Left ventricle myocardium inferior (tissue), 1 donor: Measurements from ENCODE around the gene PSMB3. TPM values are rescaled to one million over a fixed set of nuclear protein-coding genes. Genes with fewer than 3 reads are reported as not detected.
A peak's percentile ranks its signal among the peaks of the same experiment; 100 is the strongest.

Experiments
- DNase-seq: peaks from one replicate; pipeline ENCODE4 v3.0.0-alpha.2; 2020
- H3K27ac ChIP-seq: fragments of 200-600 bp; replicated peaks from 2 replicates; pipeline ENCODE4 v1.8.0; 2021
- H3K27me3 ChIP-seq: fragments of 200-600 bp; 2 replicates; pipeline ENCODE4 v1.8.0; 2021; ENCODE audit warnings: low read depth
- H3K36me3 ChIP-seq: fragments of 200-600 bp; 2 replicates; pipeline ENCODE4 v1.8.0; 2021
- H3K4me1 ChIP-seq: fragments of 200-600 bp; 2 replicates; pipeline ENCODE4 v1.8.0; 2021
- H3K4me3 ChIP-seq: fragments of 200-600 bp; 2 replicates; pipeline ENCODE4 v1.8.0; 2021; ENCODE audit warnings: mild to moderate bottlenecking, moderate library complexity
- H3K9me3 ChIP-seq: fragments of 200-600 bp; replicated peaks from 2 replicates; pipeline ENCODE4 v1.8.0; 2021
- intact Hi-C: fragments of 100-400 bp; cut with micrococcal nuclease; formaldehyde crosslinking; loops from one replicate; pipeline ENCODE4 v1.11.0; 2022
- total RNA-seq: library from RNA; stranded (reverse); fragmentation: NEBNext Ultra II Directional; extraction: Animal tissue kit (Norgen Biotek cat#: 25700); gene quantifications from one replicate; pipeline ENCODE4 v1.2.1, GENCODE V29; 2021
- TF ChIP-seq, protein P1 (sequence below): fragments of 200-600 bp; IDR thresholded peaks from 2 replicates; pipeline ENCODE4 v1.8.0; 2021; ENCODE audit warnings: antibody characterized with exemption, mild to moderate bottlenecking, borderline replicate concordance
- donor health status: DM: no; HTN: yes; CAD: no; lungs with severe emphysema.

The PSMB3 gene
- total RNA-seq, 1 donor from 2014 or later = 149 TPM

DNA sequence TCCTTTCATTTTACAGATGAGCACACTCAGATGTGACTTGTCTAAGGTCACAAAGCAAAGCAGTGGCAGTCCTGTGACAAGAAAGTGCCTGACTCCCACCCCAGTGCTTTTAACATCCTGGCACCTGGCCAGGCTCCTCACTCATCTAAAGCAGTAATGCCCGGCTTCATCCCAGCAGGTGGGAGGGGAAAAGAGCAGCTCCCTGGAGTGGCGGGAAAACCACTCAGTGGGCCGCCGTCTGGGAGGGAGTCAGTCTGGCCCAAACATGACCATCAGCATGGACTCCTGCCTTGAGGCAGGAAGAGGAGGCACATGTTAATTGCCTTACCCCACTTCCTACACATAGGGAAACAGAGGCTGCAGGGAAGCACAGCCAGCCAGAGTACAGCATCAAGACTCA lies 7.0 kb upstream of the PSMB3 start:
- TF ChIP-seq, protein P1, sequence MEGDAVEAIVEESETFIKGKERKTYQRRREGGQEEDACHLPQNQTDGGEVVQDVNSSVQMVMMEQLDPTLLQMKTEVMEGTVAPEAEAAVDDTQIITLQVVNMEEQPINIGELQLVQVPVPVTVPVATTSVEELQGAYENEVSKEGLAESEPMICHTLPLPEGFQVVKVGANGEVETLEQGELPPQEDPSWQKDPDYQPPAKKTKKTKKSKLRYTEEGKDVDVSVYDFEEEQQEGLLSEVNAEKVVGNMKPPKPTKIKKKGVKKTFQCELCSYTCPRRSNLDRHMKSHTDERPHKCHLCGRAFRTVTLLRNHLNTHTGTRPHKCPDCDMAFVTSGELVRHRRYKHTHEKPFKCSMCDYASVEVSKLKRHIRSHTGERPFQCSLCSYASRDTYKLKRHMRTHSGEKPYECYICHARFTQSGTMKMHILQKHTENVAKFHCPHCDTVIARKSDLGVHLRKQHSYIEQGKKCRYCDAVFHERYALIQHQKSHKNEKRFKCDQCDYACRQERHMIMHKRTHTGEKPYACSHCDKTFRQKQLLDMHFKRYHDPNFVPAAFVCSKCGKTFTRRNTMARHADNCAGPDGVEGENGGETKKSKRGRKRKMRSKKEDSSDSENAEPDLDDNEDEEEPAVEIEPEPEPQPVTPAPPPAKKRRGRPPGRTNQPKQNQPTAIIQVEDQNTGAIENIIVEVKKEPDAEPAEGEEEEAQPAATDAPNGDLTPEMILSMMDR = no peak
- Histone ChIP-seq H3K9me3 (no peaks in the 10 kb centered on the region), H3K27ac (peak overlapping the region; percentile 96), H3K4me3 (peak overlapping the region; percentile 78), H3K36me3 (no peaks in the 10 kb centered on the region), H3K27me3 (no peaks in the 10 kb centered on the region), H3K4me1 (peaks cover 97% of the 10 kb centered on the region)
- intact Hi-C loops = no loop called here
- DNase-seq = no peak

DNA sequence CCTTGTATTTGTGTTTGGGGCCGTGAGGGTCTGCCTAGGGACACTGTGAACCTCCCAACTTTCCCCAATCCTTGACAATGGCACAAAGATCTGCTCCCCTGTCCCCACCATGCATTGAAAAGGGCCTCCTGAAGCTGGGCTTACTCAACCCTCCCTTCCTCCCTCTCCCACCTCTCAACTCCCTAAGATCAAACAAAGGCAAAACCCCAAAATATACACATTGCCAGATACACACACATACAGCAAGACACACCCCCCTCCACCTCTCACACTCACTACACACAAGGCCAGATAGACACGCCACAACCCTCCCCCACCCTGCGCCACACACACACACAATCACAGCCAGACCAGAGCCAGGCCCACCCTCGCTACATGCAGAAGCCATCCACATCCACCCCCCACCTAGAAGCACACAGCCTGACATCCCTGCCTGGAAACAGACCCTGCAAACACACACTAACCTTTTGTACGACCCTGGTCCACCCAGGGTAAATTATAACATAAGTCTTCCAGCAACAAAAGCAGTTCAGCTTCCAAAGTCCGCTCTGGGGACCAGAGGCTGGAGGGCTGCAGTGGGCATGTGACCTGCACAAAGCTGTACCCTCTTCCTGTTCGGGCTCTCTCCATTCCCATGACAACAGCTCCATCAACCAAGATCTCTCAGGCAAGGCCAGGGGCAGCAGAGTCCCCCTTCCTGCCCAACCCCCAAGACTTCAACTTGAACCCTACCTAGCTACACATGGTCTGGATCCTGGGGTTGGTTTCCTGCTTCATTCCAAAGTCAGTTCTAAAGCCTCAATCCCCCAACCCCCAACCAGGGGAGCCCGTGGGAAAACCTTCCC lies 6.3 kb upstream of the PSMB3 start:
- Histone ChIP-seq H3K27ac (peak overlapping the region; percentile 96), H3K27me3 (no peaks in the 10 kb centered on the region), H3K4me1 (peaks cover 97% of the 10 kb centered on the region), H3K36me3 (no peaks in the 10 kb centered on the region), H3K9me3 (no peaks in the 10 kb centered on the region), H3K4me3 (peak overlapping the region; percentile 78)
- intact Hi-C loops = no loop called here
- TF ChIP-seq, protein P1 = no peak
- no peak for DNase-seq

DNA sequence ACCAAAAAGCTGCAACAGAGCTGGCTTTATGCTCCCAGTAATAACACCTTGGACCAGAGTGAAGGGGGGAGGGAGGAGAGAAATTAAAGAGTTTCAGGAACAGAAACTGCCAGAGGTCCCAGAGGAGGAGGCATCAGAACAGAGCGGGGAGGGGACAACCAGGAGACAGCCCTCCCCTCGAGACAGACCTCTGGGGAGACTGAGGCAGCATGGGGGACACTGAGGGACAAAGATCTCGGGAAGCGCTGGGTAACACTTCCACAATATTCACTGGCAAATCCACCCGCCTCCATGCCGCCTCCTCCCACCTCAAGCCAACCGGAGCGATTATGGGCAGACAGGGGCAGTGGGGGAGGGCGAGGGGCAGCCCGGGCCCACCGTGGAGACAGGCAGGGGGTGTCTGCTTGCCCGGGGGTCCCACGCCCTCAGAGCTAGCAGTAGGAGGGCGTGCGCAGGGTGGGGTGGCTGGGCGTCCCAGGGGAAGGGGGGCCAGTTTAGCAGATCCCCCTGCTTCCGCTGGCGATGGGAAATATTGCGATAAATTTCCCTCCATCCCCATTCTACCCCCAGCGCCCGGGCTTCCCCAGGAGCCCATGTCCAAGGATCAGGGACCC lies 5.6 kb upstream of the PSMB3 start:
- H3K36me3 ChIP-seq = no peaks in the 10 kb centered on the region
- intact Hi-C loops = no loop called here
- TF ChIP-seq, protein P1 = no peak
- H3K27me3 ChIP-seq = no peaks in the 10 kb centered on the region
- H3K9me3 ChIP-seq = no peaks in the 10 kb centered on the region
- no peak for DNase-seq
- H3K4me1 ChIP-seq = peaks cover 96% of the 10 kb centered on the region
- H3K27ac ChIP-seq = peak overlapping the region; percentile 96
- H3K4me3 ChIP-seq = peak overlapping the region; percentile 78

DNA sequence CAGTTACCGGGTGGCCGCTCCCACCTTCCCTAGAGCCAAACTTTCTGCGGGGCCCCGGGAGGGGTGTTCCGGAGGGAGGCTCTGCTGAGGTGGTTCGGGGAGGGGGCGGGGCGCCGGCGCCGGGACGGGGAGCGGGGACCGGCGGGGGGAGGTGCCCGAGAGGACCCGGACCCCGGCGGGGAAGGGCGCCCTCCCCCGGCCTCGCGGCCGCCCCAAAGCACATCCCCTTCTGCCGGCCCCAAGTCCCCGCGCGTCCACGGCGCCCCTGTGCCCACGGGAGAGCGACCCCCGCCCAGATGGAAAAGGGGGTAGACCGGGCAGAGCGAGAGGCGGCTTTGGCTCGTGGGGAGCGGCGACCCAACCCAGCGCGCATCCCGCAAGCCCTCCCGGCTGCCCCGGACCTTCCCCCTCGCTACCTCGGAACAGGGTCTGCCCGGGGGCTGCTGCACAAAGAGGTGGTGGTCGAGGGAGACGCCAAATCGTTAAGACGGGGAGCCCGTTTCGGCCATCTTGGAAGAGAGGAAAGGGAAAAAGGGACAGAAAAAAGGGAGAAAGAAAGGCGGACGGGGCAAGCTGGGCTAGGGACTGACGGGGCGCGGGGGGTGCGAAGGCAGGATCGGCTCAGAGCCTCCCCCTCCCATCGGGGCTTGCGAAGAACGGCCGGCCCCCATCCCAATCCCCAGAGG lies 4.9 kb upstream of the PSMB3 start:
- DNase-seq = peak; percentile 64

More for the DNA sequence above, 4.9 kb upstream of the PSMB3 start:
- Histone ChIP-seq H3K4me3 (peak overlapping the region; percentile 78), H3K36me3 (no peaks in the 10 kb centered on the region), H3K9me3 (no peaks in the 10 kb centered on the region), H3K4me1 (peaks cover 91% of the 10 kb centered on the region), H3K27me3 (no peaks in the 10 kb centered on the region), H3K27ac (peak overlapping the region; percentile 96)
- TF ChIP-seq, protein P1 = peak; percentile 27
- intact Hi-C loops = no loop called here
